Left lung (tissue), 10 donors: ENCODE measurements around the gene NEK7. TPM values are rescaled to one million over a fixed set of nuclear protein-coding genes. Genes with fewer than 3 reads are reported as not detected.

Experiments
- ATAC-seq: fragments of 200-7000 bp; cut with Tn5 transposase; one replicate; pipeline ENCODE4 v1.9.1; 2020; ENCODE audit warnings: moderate library complexity
- DNase-seq, 4 donors: peaks; one replicate each; pipeline ENCODE4 v3.0.0-alpha.2; 2013 to 2020
- H3K27ac ChIP-seq, 2 donors: fragments of 200-600 bp; sonication (generic) in 1 of 2; one replicate each; pipeline versions ENCODE4 v1.5.0 to v1.8.0; 2020 to 2021
- H3K27me3 ChIP-seq, 2 donors: fragments of 200-600 bp; sonication (generic) in 1 of 2; one replicate each; pipeline versions ENCODE4 v1.5.0 to v1.8.0; 2020 to 2021
- H3K36me3 ChIP-seq, 2 donors: fragments of 200-600 bp; sonication (generic) in 1 of 2; one replicate each; pipeline versions ENCODE4 v1.5.0 to v1.8.0; 2020 to 2021
- H3K4me1 ChIP-seq, 2 donors: fragments of 200-600 bp; one replicate each; pipeline ENCODE4 v1.8.0; 2021
- H3K4me3 ChIP-seq, 2 donors: fragments of 200-600 bp; sonication (generic) in 1 of 2; one replicate each; pipeline versions ENCODE4 v1.5.0 to v1.8.0; 2020 to 2021; ENCODE audit warnings: mild to moderate bottlenecking in 1 of 2
- H3K9me3 ChIP-seq, 2 donors: fragments of 200-600 bp; sonication (generic) in 1 of 2; one replicate each; pipeline versions ENCODE4 v1.5.0 to v1.8.0; 2020 to 2021
- intact Hi-C, 2 donors: fragments of 100-400 bp; cut with DNase I; formaldehyde crosslinking; loops; one replicate each; pipeline versions ENCODE4 v1.11.2 to v1.14.2; 2022
- polyA plus RNA-seq, 6 donors: library from polyadenylated mRNA; unstranded; fragments of 120-200 nt; gene quantifications; one replicate each; pipeline ENCODE4 v1.2.1, GENCODE V29; 2013; ENCODE audit not compliant: insufficient read length in 6 of 6
- total RNA-seq, 2 donors: library from RNA; stranded (reverse); fragmentation: NEBNext Ultra II Directional; extraction: Animal tissue kit (Norgen Biotek cat#: 25700); gene quantifications; one replicate each; pipeline ENCODE4 v1.2.1, GENCODE V29; 2021
- TF ChIP-seq, protein P1 (sequence below), 2 donors: fragments of 200-600 bp; sonication (generic) in 1 of 2; IDR thresholded peaks; one replicate each; pipeline versions ENCODE4 v1.5.0 to v1.8.0; 2021; ENCODE audit warnings: antibody characterized with exemption in 2 of 2
- donor health status: DM: no; HTN: yes; CAD: no.
- donor health status: DM: no; HTN: no; CAD: no.

Gene NEK7
- total and polyA plus RNA-seq, 8 donors, result 66.9 to 102 (median 76.1) TPM

DNA sequence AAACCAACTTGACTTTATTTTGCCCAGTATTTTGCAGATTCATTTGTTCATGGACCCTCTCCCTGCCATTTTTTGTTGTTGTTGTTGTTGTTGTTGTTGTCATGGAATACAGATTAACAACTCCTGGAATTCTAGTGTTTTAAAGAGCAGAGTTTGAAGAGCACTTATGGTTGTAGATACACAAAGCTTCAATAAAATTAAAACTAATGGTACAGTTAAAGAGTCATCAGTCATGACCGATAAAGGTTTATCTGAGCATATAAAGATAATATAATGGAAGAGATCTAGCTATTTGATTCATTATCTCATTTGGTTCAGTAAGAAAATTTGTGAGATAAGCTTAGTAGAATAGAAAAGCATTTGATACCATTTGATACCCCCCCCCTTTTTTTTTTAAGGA is 21.8 kb downstream of the NEK7 start:
- ATAC-seq (no peak), DNase-seq (no peak)
- H3K27me3 ChIP-seq, result no peaks in the 10 kb centered on the region
- H3K4me1 ChIP-seq, result peaks cover 31 to 61% of the 10 kb centered on the region in 2 donors
- H3K27ac ChIP-seq, result peak overlapping the region; percentile 7 to 47
- TF ChIP-seq, protein P1, sequence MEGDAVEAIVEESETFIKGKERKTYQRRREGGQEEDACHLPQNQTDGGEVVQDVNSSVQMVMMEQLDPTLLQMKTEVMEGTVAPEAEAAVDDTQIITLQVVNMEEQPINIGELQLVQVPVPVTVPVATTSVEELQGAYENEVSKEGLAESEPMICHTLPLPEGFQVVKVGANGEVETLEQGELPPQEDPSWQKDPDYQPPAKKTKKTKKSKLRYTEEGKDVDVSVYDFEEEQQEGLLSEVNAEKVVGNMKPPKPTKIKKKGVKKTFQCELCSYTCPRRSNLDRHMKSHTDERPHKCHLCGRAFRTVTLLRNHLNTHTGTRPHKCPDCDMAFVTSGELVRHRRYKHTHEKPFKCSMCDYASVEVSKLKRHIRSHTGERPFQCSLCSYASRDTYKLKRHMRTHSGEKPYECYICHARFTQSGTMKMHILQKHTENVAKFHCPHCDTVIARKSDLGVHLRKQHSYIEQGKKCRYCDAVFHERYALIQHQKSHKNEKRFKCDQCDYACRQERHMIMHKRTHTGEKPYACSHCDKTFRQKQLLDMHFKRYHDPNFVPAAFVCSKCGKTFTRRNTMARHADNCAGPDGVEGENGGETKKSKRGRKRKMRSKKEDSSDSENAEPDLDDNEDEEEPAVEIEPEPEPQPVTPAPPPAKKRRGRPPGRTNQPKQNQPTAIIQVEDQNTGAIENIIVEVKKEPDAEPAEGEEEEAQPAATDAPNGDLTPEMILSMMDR (IDR thresholded peaks at IDR 0.05), result no peak
- intact Hi-C loops, result no loop called here
- no peaks in the 10 kb centered on the region for H3K36me3 ChIP-seq
- H3K9me3 ChIP-seq, result no peaks in the 10 kb centered on the region
- H3K4me3 ChIP-seq, result no peak overlapping the region

DNA sequence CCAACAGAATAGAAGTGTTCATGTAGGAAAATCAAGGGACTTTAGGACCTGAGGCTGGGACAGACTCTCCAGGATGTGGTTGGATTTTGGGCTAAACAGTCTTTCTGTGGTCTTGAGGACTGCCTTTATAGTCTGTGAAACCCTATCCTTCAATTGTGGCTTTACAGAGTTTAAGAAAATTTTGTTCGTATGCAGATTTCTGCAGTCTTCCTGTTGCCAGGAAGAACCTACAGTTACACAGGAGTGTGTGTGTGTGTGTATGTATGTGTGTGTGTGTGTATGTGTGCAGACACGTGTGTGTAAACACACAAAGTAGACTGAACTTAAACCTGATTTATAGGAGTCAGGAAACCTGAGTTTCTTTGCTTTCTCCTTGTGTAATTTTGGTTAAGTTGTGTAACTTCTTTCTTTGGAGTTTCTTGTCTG is 22.8 kb downstream of the NEK7 start:
- peak overlapping the region; percentile 46 to 47 for H3K27ac ChIP-seq
- TF ChIP-seq, protein P1 (IDR thresholded peaks at IDR 0.05), result no peak
- intact Hi-C loops, result no loop called here
- no peaks in the 10 kb centered on the region for H3K9me3 ChIP-seq
- H3K4me3 ChIP-seq, result no peak overlapping the region
- H3K36me3 ChIP-seq, result no peaks in the 10 kb centered on the region
- no peaks in the 10 kb centered on the region for H3K27me3 ChIP-seq
- peak; percentile 55 for ATAC-seq
- DNase-seq, result no peak
- H3K4me1 ChIP-seq, result peaks cover 21 to 55% of the 10 kb centered on the region in 2 donors

- intact Hi-C loops, result no loop called here
- peaks cover 0 to 40% of the 10 kb centered on the region in 2 donors for H3K4me1 ChIP-seq
- H3K9me3 ChIP-seq, result no peaks in the 10 kb centered on the region
- no peaks in the 10 kb centered on the region for H3K27me3 ChIP-seq
- ATAC-seq, result no peak
- TF ChIP-seq, protein P1 (IDR thresholded peaks at IDR 0.05), result no peak
- no peak for DNase-seq
- no peak overlapping the region for H3K4me3 ChIP-seq
- no peaks in the 10 kb centered on the region for H3K36me3 ChIP-seq
- no peak overlapping the region for H3K27ac ChIP-seq
Measured at GRCh38 chr1:198183605-198184004, 26.8 kb downstream of the NEK7 start.

DNA sequence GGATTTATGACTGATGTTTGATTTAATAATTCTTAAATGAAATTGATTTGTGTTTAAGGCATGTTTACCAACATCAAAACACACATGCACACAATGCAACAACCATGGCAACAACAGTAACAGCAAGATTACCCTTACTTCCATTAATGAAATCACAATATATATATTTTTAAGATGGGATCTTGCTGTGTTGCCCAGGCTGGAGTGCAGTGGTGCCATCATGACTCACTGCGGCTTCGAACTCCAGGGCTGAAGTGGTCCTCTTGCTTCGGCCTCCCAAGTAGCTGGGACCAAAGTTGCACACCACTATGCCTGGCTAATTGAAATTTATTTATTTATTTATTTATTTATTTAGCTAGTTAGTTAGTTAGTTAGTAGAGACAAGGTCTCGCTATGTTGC is 27.7 kb downstream of the NEK7 start:
- H3K4me3 ChIP-seq, result no peak overlapping the region
- no peak overlapping the region for H3K27ac ChIP-seq
- no peaks in the 10 kb centered on the region for H3K36me3 ChIP-seq
- no peaks in the 10 kb centered on the region for H3K9me3 ChIP-seq
- TF ChIP-seq, protein P1 (IDR thresholded peaks at IDR 0.05), result no peak
- intact Hi-C loops, result no loop called here
- peaks cover 5 to 34% of the 10 kb centered on the region in 2 donors for H3K4me1 ChIP-seq
- DNase-seq (no peak), ATAC-seq (no peak)
- no peaks in the 10 kb centered on the region for H3K27me3 ChIP-seq

DNA sequence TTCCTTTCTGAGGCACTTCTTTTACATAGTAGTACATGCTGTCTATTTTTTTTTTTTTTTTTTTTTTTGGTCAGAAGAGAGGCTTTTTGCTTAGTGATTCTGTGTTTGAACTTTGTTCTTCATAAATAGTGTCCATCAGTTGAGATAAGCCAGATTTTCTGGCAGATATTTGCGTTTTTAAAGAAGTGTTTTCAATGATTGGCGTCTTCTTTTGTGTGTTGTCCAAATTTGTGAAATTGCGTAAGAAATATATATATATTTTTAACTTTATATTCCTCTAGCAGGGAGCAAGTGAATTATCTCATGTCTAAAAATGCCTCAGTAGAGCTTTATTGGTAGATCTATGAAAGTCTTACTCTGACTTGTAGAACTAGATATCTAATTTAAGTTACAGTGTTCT is 28.3 kb downstream of the NEK7 start:
- ATAC-seq (no peak), DNase-seq (peak in 2 of 4 donors; percentile 51 to 75)
- intact Hi-C loops, result no loop called here
- no peak overlapping the region for H3K4me3 ChIP-seq
- no peaks in the 10 kb centered on the region for H3K27me3 ChIP-seq
- no peaks in the 10 kb centered on the region for H3K36me3 ChIP-seq
- H3K27ac ChIP-seq, result no peak overlapping the region
- TF ChIP-seq, protein P1 (IDR thresholded peaks at IDR 0.05), result no peak
- H3K4me1 ChIP-seq, result peaks cover 5 to 27% of the 10 kb centered on the region in 2 donors
- H3K9me3 ChIP-seq, result no peaks in the 10 kb centered on the region
